Measurements from ENCODE around the gene ZNF821. TPM values are rescaled to one million over a fixed set of nuclear protein-coding genes. Genes with fewer than 3 reads are reported as not detected.
"Not testable (repeated sequence)": the region's sequence is repeated elsewhere in the genome, so short reads cannot be mapped to it uniquely, and the experiment has no call there.

The ZNF821 gene
- total RNA-seq, 3 donors from 2014 or later = 3.4 to 6.5 (median 4.1) TPM

- DNase-seq = no peak
- no peak for ATAC-seq
- Mint-ChIP-seq H3K36me3 (ENCODE audit: insufficient read depth) (no peaks in the 10 kb centered on the region), H3K9me3 (no peaks in the 10 kb centered on the region), H3K27me3 (ENCODE audit: low read depth) (no peaks in the 10 kb centered on the region), H3K4me1 (ENCODE audit: low read depth) (peaks cover 4% of the 10 kb centered on the region), H3K4me3 (no peak overlapping the region)
Measured at GRCh38 chr16:71834291-71834690, 49.7 kb downstream of the ZNF821 start.

- H3K36me3 Mint-ChIP-seq (ENCODE audit: insufficient read depth); H3K27me3 Mint-ChIP-seq (ENCODE audit: low read depth); ATAC-seq; H3K4me1 Mint-ChIP-seq (ENCODE audit: low read depth); H3K9me3 Mint-ChIP-seq; DNase-seq; H3K4me3 Mint-ChIP-seq: not testable (repeated sequence)
Measured at GRCh38 chr16:71832112-71832511, 51.9 kb downstream of the ZNF821 start.

GRCh38 chr16:71831698-71832097, 52.3 kb downstream of the ZNF821 start:
- not testable (repeated sequence) for H3K27me3 Mint-ChIP-seq (ENCODE audit: low read depth); H3K4me1 Mint-ChIP-seq (ENCODE audit: low read depth); H3K36me3 Mint-ChIP-seq (ENCODE audit: insufficient read depth); H3K9me3 Mint-ChIP-seq; DNase-seq; H3K4me3 Mint-ChIP-seq; ATAC-seq

- Mint-ChIP-seq H3K9me3 (no peaks in the 10 kb centered on the region), H3K4me3 (no peak overlapping the region), H3K27me3 (ENCODE audit: low read depth) (no peaks in the 10 kb centered on the region), H3K4me1 (ENCODE audit: low read depth) (peaks cover 10% of the 10 kb centered on the region), H3K36me3 (ENCODE audit: insufficient read depth) (peaks cover 5% of the 10 kb centered on the region)
- ATAC-seq (no peak), DNase-seq (no peak)
Measured at GRCh38 chr16:71830359-71830758, 53.6 kb downstream of the ZNF821 start.

GRCh38 chr16:71826533-71827017, 57.4 kb downstream of the ZNF821 start:
- DNase-seq (no peak), ATAC-seq (no peak)
- Mint-ChIP-seq H3K27me3 (ENCODE audit: low read depth) (no peaks in the 10 kb centered on the region), H3K36me3 (ENCODE audit: insufficient read depth) (peaks cover 7% of the 10 kb centered on the region), H3K4me1 (ENCODE audit: low read depth) (peaks cover 6% of the 10 kb centered on the region), H3K4me3 (no peak overlapping the region), H3K9me3 (no peaks in the 10 kb centered on the region)

- not testable (repeated sequence) for H3K27me3 Mint-ChIP-seq (ENCODE audit: low read depth); ATAC-seq; H3K36me3 Mint-ChIP-seq (ENCODE audit: insufficient read depth); DNase-seq; H3K9me3 Mint-ChIP-seq
- Mint-ChIP-seq H3K4me3 (peak overlapping the region; percentile 48), H3K4me1 (ENCODE audit: low read depth) (peaks cover 17% of the 10 kb centered on the region)
Measured at GRCh38 chr16:71817155-71817500, 66.9 kb downstream of the ZNF821 start.

GRCh38 chr16:71811261-71811803, 72.7 kb downstream of the ZNF821 start:
- H3K4me1 Mint-ChIP-seq (ENCODE audit: low read depth) = peaks cover 32% of the 10 kb centered on the region
- DNase-seq = no peak
- H3K27me3 Mint-ChIP-seq (ENCODE audit: low read depth) = no peaks in the 10 kb centered on the region
- H3K36me3 Mint-ChIP-seq (ENCODE audit: insufficient read depth) = peaks cover 6% of the 10 kb centered on the region
- H3K9me3 Mint-ChIP-seq = no peaks in the 10 kb centered on the region
- ATAC-seq = no peak
- no peak overlapping the region for H3K4me3 Mint-ChIP-seq

GRCh38 chr16:71810155-71810530, 73.8 kb downstream of the ZNF821 start:
- H3K27me3 Mint-ChIP-seq (ENCODE audit: low read depth); H3K36me3 Mint-ChIP-seq (ENCODE audit: insufficient read depth); ATAC-seq; DNase-seq; H3K9me3 Mint-ChIP-seq: not testable (repeated sequence)
- Mint-ChIP-seq H3K4me3 (peak overlapping the region; percentile 100), H3K4me1 (ENCODE audit: low read depth) (peaks cover 31% of the 10 kb centered on the region)

Other genes with a start within 250 kb of the ZNF821 start
- gene PHLPP2, start 159.5 kb downstream of the ZNF821 start, total RNA-seq = 10 to 100 TPM; 13.3 to 15.5 (median 15.3) TPM
- 10 to 100 TPM; 88.5 to 98.7 (median 90.1) TPM for gene AP1G1, start 75.3 kb downstream of the ZNF821 start, total RNA-seq
- gene ATXN1L, start 38.2 kb downstream of the ZNF821 start, total RNA-seq = 10 to 100 TPM; 15.3 to 17.3 (median 15.5) TPM
- gene IST1, start 11.3 kb upstream of the ZNF821 start, total RNA-seq = 100 to 1,000 TPM; 149 to 176 (median 158) TPM
- gene PKD1L3, start 116.2 kb upstream of the ZNF821 start, total RNA-seq = not detected
- gene DHODH, start 124.6 kb upstream of the ZNF821 start, total RNA-seq = 10 to 100 TPM; 33.4 to 39.0 (median 35.8) TPM
- 10 to 100 TPM in 2 of 3 donors, 1 to 10 TPM in 1; 8.2 to 11.8 (median 11.4) TPM for gene HP, start 170.3 kb upstream of the ZNF821 start, total RNA-seq
- not detected for gene HPR, start 179.0 kb upstream of the ZNF821 start, total RNA-seq
- gene TXNL4B, start 209.4 kb upstream of the ZNF821 start, total RNA-seq = 10 to 100 TPM; 39.3 to 45.8 (median 39.4) TPM
- 100 to 1,000 TPM; 111 to 128 (median 118) TPM for gene DHX38, start 209.7 kb upstream of the ZNF821 start, total RNA-seq

Data from activated T-cell treated with anti-CD3 and anti-CD28 coated beads, Interleukin-2, amount 50 U/mL, for 4 hours (primary cell).